Suppressor macrophage treated with lipopolysaccharide for 4 hours (primary cell): ENCODE measurements around the gene ERCC6L2.

Source experiments
- DNase-seq: peaks from one replicate; pipeline ENCODE4 v3.0.0-alpha.2; 2020

ERCC6L2 gene

GRCh38 chr9:95981761-95982390, 106.4 kb downstream of the ERCC6L2 start:
- DNase-seq: no peak

- no peak for DNase-seq
Measured at GRCh38 chr9:95985440-95986055, 110.1 kb downstream of the ERCC6L2 start.

GRCh38 chr9:95989297-95989696, 113.8 kb downstream of the ERCC6L2 start:
- no peak for DNase-seq

GRCh38 chr9:95991326-95991725, 115.8 kb downstream of the ERCC6L2 start:
- no peak for DNase-seq

- no peak for DNase-seq
Measured at GRCh38 chr9:95992536-95992935, 117.0 kb downstream of the ERCC6L2 start.

- DNase-seq: no peak
Measured at GRCh38 chr9:95993337-95993736, 117.8 kb downstream of the ERCC6L2 start.

GRCh38 chr9:95999390-95999789, 123.9 kb downstream of the ERCC6L2 start:
- no peak for DNase-seq

- no peak for DNase-seq
Measured at GRCh38 chr9:96004379-96004778, 128.9 kb downstream of the ERCC6L2 start.

- no peak for DNase-seq
Measured at GRCh38 chr9:96006296-96006879, 130.9 kb downstream of the ERCC6L2 start.

GRCh38 chr9:96006961-96007360, 131.5 kb downstream of the ERCC6L2 start:
- DNase-seq: no peak

GRCh38 chr9:96008502-96009222, 133.2 kb downstream of the ERCC6L2 start:
- peak; percentile 44 for DNase-seq

GRCh38 chr9:96009223-96009602, 133.7 kb downstream of the ERCC6L2 start:
- DNase-seq: no peak

GRCh38 chr9:96009690-96010472, 134.4 kb downstream of the ERCC6L2 start:
- DNase-seq: no peak

GRCh38 chr9:96014078-96014477, 138.6 kb downstream of the ERCC6L2 start:
- no peak for DNase-seq

GRCh38 chr9:96015876-96016686, 140.6 kb downstream of the ERCC6L2 start:
- DNase-seq: no peak
